ENCODE results near the gene POGK.
"Not testable (repeated sequence)": the region's sequence is repeated elsewhere in the genome, so short reads cannot be mapped to it uniquely, and the experiment has no call there.

Gene POGK

DNA sequence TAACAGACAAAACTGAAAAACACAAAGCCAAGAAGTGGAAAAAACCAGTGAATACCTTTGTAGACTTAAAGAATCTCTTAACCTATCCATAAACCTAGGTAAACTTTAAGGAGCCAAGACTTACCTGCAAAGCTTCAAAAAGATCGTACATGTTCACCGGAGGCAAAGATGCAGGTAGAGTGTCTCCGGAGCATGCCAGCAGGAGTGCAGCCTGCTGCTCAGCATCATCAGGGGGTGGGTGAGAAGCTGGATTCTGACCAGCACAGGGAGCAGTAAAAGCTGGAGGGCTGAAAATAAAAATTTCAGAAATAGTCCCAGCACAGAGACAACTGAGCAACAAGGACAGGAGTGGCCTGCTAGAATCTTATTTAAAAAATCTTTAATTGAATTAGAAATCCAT, 18.7 kb downstream of the POGK start:
- no peak for DNase-seq

DNA sequence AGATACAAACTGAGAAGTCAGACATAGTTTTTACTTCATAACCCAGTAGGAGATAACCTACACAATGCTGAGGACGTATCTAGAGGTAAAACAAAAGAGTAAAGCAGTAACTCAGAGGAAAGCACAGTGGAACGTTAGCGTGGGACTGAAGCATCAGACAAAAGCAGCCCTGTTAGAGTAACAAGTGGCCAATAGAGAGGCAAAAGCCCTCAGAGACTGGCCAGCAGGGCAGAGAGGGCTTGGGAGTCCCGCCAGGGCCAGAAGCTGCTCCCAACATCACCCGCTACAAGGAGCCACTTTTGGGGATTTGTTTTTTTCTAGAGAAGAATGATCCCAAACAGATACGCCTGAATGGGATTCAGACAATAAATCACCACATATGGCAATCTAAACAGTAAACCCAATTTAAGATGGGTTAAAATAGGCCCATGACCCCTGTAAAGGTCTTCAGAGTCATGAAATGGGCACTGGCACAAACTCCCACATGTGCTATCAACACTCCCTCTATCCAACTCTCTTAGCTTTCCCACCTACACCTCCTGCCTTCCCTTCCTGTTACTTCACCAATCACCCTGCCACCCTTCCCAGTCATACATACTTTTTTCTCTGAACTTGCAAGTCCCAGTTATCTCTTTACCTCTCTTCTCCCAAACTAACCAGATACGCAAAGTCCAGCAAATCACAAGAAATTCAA, 19.6 kb downstream of the POGK start:
- DNase-seq: no peak

DNA sequence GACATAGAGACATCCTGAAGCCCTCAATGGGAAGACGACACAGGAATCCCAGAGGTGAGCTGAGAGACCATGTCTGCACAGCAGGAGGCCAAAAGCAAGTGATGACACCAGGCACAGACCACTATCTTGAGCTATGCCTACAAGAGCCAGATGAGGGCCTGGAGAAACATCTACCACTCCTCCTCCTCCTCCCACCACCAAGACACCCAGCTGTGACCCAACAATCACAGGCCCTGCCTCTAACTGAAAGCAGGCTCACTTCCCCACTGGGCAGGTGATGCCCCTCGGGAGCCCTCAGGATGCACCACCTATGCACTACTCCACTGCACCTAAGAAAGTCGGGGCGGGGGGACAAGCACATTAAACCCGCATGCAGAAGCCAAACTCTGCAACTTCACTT, 20.3 kb downstream of the POGK start:
- DNase-seq: no peak

DNA sequence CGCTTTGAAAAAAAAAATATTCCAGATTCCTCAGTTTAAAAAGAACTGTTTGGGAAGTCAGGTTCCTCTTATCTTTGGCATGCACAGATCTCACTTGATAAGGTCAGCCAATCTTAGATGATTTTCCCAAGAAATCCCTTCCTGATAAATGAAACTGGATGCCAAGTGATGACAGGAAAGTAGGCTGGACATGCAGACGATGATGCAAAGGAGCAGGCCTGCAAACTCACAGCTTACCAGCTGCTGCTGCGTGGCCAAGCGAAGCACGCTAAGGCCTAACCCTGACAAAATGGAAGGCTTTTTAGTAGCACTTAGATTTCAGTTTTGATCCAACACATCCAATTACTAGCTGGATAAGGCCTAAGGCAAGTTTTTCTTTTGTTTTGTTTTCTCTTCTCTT, 26.7 kb downstream of the POGK start:
- DNase-seq: no peak

DNA sequence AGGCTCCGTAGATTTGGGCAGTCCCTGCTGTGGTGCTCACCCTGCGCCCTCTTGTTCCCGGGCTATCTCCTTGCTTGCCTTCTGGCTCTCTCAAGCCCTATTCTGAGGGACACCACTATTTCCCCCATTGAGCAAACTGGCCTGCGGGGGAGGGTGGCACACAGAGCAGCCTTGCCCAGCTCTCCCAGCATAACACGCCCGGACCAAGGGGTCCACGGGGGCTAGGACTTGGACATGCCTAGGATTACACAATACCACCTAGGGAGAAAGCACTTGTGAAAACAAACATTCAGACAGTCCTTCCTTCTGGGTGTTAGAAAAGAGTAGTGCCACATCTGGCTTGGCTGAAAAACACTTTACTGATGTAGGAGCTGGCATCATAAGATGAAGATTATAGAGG, 29.4 kb downstream of the POGK start:
- no peak for DNase-seq

DNA sequence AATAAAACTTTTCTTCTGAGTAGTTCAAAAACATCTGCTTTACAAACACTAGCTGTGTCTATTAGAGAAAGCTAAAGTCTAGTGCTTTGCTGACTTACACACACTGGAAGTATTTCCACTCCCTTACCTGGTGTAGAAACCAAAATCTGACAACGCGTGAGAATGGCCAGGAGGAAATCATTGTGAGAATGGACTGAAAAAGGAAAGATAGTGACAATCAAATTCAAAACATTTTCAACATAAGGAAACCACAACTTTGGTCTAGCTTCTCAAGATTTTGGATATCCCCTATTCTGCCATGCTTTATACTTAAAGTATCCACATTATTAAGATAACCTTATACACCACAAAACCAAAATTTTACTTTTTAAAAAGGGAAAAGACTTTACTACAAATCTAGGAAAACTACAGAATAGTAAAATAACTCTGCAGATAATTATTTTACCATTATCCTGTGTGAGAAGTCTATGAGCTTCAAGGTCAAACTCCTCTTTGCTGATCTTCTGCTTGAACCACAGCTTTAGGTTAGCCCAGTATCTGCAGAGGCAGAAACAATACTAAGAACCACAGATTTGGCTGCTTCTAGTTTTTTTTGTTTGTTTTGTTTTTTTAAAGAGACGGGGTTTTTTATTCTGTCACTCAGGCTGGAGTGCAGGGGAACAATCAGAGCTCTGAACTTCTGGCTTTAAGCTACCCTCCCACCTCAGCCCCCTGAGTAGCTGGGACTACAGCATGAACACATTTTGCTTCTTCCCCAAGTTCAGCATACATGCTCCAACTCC, 30.2 kb downstream of the POGK start:
- no peak for DNase-seq

DNA sequence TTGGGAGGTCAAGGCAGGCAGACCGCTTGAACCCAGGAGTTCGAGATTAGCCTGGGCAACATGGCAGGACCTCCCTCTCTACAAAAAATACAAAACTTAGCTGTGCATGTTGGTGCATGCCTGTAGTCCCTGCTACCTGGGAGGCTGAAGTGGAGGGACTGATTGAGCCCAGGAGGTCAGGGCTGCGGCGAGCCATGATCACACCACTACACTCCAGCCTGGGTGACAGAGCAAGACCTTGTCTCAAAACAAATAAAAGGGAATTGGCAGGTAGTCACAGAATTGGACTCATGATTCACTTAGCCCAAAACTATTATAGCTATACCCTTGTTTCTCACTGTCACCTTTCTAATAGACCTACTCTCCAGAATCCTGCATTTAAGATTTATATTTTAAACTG, 31.3 kb downstream of the POGK start:
- DNase-seq: no peak

DNA sequence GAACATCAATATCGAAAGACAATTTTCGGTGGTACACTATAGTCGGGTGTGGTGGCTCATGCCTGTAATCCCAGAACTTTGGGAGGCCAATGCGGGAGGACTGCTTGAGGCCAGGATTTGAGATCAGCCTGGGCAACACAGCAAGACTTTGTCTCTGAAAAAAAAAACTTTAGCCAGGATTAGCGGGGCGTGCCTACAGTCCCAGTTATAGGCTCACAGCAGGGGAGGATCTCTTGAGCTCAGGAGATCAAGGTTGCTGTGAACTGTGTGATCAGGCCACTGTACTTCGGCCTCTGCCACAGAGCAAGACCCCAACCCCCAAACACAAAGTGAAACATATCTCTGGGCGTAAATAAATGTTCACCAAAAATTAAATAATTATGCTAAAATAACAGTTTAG, 35.2 kb downstream of the POGK start:
- no peak for DNase-seq

DNA sequence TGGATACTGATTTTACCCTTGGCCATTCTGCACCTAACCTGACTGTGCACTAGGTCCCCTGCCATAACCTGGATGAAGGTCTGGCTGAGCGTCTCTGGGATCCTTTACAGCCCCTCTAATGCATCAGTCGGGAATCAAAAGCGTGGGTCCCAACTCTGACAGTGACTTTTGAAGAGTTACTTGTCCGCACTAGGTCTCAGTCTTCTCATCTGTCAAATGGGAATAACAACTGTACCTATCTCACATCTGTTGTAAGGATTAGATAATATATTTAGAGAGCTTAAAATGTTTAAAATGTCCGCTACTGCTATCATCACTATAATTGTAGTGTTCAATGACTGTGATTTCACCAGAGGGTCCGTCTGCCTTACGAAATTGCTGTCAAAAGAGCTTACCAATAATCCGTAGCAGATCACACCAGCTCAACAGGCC, 36.0 kb downstream of the POGK start:
- no peak for DNase-seq

DNA sequence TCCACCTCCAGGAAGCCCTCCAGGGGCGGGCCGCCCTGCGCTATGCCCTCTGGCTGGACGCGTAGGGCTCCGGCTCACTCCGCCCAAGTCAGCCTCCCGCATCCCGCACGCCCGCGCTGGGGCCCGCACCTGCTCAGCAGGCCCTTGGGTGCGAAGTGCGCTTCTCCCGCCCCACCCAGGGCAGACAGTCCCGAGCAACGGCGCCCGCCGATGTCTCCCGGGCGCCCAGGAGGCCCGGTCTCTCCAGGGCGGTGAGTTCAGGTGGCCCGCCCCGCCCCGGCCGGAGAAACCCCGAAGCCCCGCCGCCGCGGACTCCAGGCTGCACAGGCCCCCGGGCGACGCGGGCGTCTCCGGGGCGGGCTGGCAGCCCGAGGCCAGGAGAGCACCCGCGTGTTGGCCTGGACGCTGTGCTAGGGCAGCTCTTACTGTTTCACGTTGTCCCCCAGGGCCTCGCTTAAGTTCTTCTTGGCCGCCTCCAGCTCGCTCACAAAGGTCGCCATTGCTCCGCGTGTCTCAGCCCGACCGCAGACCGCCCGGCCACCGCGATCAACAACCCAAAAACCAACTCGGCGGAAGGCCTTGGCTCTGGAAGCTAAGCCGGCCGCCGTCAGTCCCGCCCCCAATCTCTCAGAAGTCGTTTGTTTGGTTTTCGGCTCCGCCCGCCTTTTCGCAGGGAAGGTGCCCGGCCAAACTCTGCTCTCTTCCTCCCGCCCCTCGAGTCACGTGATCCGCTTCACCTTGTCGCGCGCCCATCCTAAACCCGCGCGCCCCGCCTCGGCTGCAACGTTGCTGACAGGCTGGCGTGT, 36.7 kb downstream of the POGK start, which contains the start of gene TADA1:
TADA1 (minus strand) TSS at position 531 of the 806 bp plus-strand sequence; CDS start at position 500, 31 bp downstream.
- DNase-seq: peak; percentile 99

DNA sequence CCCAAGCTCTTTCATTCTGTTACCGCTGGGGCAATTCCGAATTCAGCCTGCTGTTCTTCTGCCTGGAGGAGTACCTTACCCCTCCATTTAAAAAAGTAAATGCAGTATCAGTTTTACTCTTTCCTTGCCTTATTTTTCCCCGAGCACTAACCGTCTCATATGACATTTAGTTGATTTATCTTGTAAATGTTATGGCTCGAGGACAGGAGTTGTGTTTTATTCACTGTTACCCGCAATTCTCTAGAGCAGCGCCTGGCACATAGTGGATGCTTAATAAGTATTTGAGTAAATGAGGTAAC, 37.2 kb downstream of the POGK start:
- DNase-seq: no peak

DNA sequence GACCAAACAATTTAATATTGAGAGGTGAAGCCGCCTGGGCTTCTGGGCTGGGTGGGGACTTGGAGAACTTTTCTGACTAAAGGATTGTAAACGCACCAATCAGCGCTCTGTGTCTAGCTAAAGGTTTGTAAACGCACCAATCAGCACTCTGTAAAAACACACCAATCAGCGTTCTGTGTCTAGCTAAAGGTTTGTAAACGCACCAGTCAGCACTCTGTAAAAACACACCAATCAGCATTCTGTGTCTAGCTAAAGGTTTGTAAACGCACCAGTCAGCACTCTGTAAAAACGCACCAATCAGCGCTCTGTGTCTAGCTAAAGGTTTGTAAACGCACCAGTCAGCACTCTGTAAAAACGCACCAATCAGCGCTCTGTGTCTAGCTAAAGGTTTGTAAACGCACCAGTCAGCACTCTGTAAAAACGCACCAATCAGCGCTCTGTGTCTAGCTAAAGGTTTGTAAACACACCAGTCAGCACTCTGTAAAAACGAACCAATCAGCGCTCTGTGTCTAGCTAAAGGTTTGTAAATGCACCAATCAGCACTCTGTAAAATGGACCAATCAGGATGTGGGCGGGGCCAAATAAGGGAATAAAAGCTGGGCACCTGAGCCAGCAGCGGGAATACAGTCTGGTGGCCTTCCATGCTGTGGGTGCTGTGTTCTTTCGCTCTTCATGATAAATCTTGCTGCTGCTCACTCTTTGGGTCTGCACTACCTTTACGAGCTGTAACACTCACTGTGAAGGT, 39.1 kb downstream of the POGK start:
- DNase-seq: not testable (repeated sequence)

DNA sequence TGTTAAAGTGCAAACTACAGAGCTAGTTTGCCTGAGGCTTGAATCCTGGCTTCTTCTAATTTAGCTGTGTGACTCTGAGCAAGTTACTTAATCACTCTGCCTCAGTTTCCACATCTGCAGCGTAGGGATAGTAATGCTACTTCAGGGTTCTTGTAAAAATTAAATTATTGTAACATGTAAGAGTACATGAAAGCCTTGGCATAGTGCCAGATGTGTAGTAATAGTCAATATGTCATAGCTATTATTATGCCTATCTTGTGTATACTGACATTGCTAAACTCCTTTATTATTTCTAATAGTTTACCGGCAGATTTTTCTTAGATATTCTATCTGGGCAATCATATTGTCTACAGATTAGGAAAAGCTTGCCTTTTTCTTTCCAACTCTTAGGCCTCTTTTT, 43.6 kb downstream of the POGK start:
- DNase-seq: no peak

DNA sequence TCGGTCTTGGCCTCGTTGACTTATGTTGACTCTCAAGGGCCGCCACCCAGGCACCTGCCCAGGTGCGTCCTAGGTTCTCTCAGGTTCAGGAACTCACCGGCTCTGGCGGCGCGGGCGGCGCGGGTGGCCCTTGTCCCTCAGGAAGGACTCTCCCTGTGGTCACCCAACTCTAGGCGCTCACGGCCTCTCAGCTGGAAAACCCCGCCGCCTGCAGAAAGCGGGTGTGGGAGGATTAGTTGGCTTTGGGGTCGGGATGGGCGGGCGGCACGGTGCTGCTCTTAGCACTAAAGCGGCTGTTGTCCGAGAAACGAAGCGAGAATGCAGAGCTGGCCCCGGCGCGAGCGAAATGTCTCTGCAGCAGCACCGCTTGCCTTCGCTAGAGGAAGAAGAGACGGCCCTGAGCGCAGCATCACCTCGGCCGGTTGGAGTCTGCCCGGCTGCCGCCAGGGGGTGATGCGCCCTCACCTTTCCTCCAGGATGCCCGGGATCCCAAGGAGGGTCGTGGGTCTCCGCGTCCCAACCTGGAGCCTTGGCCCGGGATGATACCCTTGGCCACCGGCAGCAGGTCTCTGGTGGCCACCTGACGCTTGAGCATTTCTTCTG, 44.9 kb downstream of the POGK start:
- DNase-seq: peak; percentile 29

DNA sequence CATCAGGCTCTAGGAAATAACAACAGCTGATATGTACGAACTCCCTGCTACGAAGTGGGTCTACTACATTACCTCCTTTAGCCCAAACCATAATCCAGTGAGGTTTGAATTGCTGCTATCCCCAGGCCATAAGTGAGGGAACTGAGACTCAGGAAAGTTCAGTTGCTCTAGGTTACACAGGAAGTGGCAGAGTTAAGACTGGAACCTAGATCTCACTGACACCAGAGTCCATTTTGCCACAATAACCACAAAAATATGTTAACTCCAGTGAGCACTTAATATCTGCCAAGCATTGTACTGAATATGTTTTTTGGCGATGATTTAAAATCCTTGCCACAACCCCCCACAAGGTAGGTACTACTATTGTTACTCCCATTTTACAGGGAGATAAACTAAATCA, 45.7 kb downstream of the POGK start:
- no peak for DNase-seq

DNA sequence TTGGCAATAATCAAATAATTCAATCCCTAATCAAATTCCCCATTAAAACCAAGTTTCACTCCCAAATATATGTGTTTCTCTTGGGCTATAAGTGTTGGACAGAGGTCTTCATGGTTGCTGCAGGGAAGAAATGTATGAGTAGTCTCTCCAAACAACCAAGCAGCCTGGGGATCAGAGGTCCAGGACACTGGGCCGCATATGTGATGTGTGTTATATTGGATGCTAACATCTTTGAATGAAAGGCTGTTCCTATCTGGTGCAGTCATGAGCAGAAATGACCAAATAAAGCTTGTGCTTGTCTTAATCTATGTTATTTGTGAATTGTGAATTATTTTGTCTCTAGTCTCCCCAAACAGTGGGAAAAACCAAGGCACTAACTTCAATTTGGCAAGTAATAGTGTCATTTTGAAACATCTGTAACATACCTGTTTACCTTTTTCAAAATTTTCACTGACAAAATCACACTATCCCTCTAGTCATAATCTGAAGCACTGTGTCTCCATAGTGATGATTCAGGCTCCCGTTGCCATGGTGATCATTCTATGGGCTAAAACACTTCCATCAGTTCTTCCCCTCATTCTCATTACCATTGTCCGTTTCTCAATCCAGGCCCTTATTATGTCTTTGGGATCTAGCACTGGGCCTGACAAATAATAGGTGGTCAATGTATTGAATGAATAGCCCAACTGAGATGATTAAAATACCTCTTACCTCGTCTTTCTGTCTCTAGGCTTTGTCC, 49.3 kb downstream of the POGK start:
- no peak for DNase-seq

DNA sequence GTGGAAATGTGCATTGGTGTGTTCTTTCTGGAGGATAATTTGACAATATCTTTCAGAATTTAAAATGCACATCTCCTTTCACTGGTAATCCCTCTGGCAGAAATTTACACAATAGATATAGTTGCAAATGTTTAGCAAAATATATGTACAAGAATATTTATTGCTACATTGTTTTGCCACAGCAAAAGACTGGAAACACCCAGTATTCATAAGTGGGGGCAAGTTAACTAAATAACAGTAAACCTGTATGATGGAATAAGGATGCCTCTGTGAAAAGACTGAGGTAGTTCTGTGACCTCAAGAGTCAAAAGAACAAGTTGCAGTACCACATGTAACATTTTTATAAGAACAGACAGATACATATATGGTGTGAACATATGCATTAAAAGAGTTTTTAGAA, 50.5 kb downstream of the POGK start:
- DNase-seq: no peak

DNA sequence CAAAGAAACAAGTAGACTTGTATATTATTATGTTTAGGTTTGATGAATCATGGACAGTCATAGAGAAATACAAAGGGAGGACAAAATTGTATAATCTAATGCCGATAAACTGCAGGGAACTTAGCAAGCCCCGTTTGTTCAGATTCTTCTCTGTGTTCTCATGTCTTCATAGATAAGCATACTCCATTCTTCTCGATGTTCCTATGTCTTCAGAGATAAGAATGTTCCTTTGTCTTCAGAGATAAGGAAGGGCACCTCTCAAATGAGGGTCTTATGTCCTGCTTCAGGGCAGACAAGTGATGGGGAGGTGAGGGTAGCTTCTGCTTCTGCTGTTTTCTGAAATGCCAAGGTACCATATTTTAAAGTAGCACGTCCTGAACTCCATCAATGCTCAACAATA, 56.5 kb downstream of the POGK start:
- DNase-seq: no peak

DNA sequence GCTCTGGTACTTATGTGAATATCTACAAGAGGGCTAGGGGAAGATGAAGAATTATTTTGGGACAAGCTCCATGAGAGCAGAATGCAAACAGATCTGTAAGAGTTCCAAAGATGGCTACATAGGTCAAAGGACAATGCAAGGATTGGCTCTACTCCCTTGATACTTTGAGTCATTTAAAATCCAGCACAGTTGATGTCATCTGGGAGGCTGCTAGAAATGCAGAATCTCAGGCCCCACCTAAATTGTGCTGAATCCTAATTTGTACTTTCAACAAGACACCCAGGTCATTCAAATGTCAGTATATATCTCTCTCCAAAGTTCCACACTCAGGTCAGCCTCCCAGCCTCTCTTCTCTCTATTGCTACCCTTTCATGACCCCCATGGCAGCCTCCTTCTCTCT, 60.5 kb downstream of the POGK start:
- no peak for DNase-seq

DNA sequence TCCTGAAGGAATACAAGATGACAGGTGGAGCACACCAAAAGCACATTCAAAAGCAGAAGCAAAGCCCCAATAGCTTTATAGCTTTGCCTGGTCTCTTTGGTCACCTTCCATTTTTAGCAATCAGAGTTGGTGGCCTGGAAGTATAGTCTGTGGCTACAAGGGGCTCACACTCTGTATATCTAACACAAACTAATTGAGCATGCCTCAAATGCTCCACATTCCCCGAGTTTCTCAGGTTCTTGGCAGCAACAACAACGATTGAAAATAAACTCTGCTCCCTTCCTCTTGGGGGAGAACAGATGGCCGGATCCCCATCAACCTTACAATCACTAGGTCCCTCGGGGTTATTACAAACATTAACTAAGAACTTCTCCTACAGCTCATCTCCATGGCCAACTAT, 61.7 kb downstream of the POGK start:
- no peak for DNase-seq

DNA sequence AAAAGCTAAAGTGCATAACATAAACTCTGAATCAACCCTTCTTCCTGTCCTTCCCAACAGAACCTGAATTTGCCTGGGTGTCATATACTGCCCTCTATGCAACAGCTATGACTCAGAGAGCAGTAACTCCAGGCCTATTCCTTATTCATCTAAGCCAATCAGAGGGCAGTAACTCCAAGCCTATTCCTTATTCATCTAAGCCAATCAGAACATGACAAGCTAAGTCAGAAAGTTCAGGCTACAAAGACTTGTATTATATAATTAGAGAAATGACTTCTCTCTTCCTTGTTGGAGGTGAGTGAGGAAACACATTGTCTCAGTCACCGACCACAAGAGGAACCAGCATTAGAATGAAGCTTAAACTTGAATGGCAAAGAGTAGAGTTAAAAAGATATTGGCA, 63.0 kb downstream of the POGK start:
- no peak for DNase-seq

DNA sequence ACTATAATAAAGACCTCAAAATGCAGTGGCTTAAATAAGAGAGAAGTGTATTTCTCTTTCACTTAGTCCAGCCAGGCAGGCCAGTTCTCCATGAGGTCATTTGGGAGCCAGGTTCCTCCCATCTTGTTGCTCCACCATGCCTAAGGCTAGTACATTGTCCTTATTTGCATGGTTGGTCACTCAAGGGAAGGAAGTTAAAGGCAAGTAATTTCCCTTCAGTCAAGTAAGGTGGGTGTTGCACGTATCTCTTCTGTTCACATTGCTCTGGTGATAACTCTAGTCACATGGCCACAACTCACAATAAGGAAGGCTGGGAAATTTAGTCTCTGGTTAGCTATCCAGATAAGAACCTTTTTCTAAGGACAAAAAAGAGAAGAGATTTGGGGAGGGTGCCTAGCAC, 64.0 kb downstream of the POGK start:
- DNase-seq: no peak

Measured in activated CD4-positive, alpha-beta T cell treated with anti-CD3 and anti-CD28 coated beads, Interleukin-2, amount 50 U/mL, for 16 hours (primary cell).